ENCODE data around the gene SLC7A1. TPM values are rescaled to one million over a fixed set of nuclear protein-coding genes. Genes with fewer than 3 reads are reported as not detected.
A peak's percentile ranks its signal among the peaks of the same experiment; 100 is the strongest.

Gene SLC7A1
- total RNA-seq, 1 donor from 2014 or later: 20.0 TPM

- DNase-seq (ENCODE audit: low spot score in 2 of 2, unreplicated experiment in 2 of 2): no peak
- Mint-ChIP-seq H3K4me1 (peaks cover 12% of the 10 kb centered on the region), H3K27ac (no peak overlapping the region)
These were observed 85.4 kb downstream of the SLC7A1 start for GRCh38 chr13:29509999-29510589.

GRCh38 chr13:29508876-29509252 lies 86.6 kb downstream of the SLC7A1 start:
- DNase-seq (ENCODE audit: low spot score in 2 of 2, unreplicated experiment in 2 of 2): no peak
- H3K27ac Mint-ChIP-seq: no peak overlapping the region
- H3K4me1 Mint-ChIP-seq: peaks cover 12% of the 10 kb centered on the region

More at GRCh38 chr13:29509999-29510589, 85.4 kb downstream of the SLC7A1 start:
- no peaks in the 10 kb centered on the region for H3K9me3 Mint-ChIP-seq
- peaks cover 12% of the 10 kb centered on the region for H3K27me3 Mint-ChIP-seq (ENCODE audit: low read depth)
- H3K36me3 Mint-ChIP-seq: peaks cover 7% of the 10 kb centered on the region
- no peak overlapping the region for H3K4me3 Mint-ChIP-seq
- TF ChIP-seq, protein P1, sequence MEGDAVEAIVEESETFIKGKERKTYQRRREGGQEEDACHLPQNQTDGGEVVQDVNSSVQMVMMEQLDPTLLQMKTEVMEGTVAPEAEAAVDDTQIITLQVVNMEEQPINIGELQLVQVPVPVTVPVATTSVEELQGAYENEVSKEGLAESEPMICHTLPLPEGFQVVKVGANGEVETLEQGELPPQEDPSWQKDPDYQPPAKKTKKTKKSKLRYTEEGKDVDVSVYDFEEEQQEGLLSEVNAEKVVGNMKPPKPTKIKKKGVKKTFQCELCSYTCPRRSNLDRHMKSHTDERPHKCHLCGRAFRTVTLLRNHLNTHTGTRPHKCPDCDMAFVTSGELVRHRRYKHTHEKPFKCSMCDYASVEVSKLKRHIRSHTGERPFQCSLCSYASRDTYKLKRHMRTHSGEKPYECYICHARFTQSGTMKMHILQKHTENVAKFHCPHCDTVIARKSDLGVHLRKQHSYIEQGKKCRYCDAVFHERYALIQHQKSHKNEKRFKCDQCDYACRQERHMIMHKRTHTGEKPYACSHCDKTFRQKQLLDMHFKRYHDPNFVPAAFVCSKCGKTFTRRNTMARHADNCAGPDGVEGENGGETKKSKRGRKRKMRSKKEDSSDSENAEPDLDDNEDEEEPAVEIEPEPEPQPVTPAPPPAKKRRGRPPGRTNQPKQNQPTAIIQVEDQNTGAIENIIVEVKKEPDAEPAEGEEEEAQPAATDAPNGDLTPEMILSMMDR (IDR thresholded peaks at IDR 0.05; ENCODE audit: unreplicated experiment): no peak

DNA sequence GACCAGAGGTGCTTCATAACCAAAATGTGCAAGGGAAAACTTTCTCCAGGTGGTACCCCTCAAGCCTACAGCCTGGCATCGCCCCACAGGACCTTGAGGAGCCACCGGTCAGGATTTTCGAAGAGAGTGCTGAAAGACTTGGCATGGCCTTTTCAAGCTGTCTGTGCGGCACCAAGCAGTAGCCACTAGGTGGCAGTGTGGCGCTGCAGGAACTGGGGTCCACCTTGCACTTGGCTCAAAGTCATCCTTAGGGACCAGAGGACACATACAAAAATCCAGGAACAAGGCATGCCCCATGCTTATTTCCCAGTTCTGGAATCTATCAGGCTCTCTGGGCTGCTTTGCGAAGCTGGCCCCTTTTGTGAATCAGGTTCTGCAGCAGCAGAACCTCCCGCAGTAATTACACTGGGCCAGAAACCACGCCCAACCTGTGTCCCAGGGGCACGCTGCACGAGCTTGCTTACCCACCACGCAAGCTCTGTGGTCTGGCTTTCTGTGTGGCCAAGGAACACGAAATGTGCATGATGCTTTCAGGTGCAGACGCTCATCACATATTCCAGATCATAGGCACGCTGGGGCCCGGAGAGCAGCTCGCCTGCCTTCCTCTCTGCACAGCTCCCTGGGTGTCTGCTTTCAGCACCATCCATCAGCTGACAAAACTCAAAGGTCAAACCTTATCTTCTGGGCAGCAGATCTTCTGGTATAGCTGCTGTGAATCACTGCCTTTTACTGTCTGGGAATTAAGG lies 87.2 kb downstream of the SLC7A1 start:
- H3K9me3 Mint-ChIP-seq: no peaks in the 10 kb centered on the region
- peaks cover 12% of the 10 kb centered on the region for H3K4me1 Mint-ChIP-seq
- no peak overlapping the region for H3K4me3 Mint-ChIP-seq
- TF ChIP-seq, protein P1 (IDR thresholded peaks at IDR 0.05; ENCODE audit: unreplicated experiment): peak; percentile 94
- peaks cover 28% of the 10 kb centered on the region for H3K27me3 Mint-ChIP-seq (ENCODE audit: low read depth)
- H3K36me3 Mint-ChIP-seq: peaks cover 1% of the 10 kb centered on the region
- peak; percentile 71 to 92 for DNase-seq (ENCODE audit: low spot score in 2 of 2, unreplicated experiment in 2 of 2)
- no peak overlapping the region for H3K27ac Mint-ChIP-seq

More at GRCh38 chr13:29508876-29509252, 86.6 kb downstream of the SLC7A1 start:
- Mint-ChIP-seq H3K4me3 (no peak overlapping the region), H3K9me3 (no peaks in the 10 kb centered on the region), H3K27me3 (ENCODE audit: low read depth) (peaks cover 23% of the 10 kb centered on the region), H3K36me3 (peaks cover 5% of the 10 kb centered on the region)
- TF ChIP-seq, protein P1 (IDR thresholded peaks at IDR 0.05; ENCODE audit: unreplicated experiment): no peak

- Mint-ChIP-seq H3K9me3 (no peaks in the 10 kb centered on the region), H3K4me1 (peaks cover 12% of the 10 kb centered on the region), H3K27me3 (ENCODE audit: low read depth) (peaks cover 34% of the 10 kb centered on the region), H3K36me3 (no peaks in the 10 kb centered on the region), H3K4me3 (no peak overlapping the region), H3K27ac (no peak overlapping the region)
- no peak for DNase-seq (ENCODE audit: low spot score in 2 of 2, unreplicated experiment in 2 of 2)
- TF ChIP-seq, protein P1 (IDR thresholded peaks at IDR 0.05; ENCODE audit: unreplicated experiment): no peak
These were observed 88.1 kb downstream of the SLC7A1 start for GRCh38 chr13:29507356-29507755.

GRCh38 chr13:29505950-29506349 lies 89.5 kb downstream of the SLC7A1 start:
- no peak overlapping the region for H3K27ac Mint-ChIP-seq
- TF ChIP-seq, protein P1 (IDR thresholded peaks at IDR 0.05; ENCODE audit: unreplicated experiment): no peak
- peaks cover 12% of the 10 kb centered on the region for H3K4me1 Mint-ChIP-seq
- no peak overlapping the region for H3K4me3 Mint-ChIP-seq
- no peaks in the 10 kb centered on the region for H3K36me3 Mint-ChIP-seq
- no peak for DNase-seq (ENCODE audit: low spot score in 2 of 2, unreplicated experiment in 2 of 2)
- H3K27me3 Mint-ChIP-seq (ENCODE audit: low read depth): peaks cover 34% of the 10 kb centered on the region
- H3K9me3 Mint-ChIP-seq: no peaks in the 10 kb centered on the region
